SK-N-DZ (cell line): Measurements from ENCODE around the gene ZNF660.
A peak's percentile ranks its signal among the peaks of the same experiment; 100 is the strongest.

Experiments
- DNase-seq: peaks from one replicate; pipeline ENCODE4 v3.0.0-alpha.2; 2015; ENCODE audit warnings: low spot score

Gene ZNF660

DNA sequence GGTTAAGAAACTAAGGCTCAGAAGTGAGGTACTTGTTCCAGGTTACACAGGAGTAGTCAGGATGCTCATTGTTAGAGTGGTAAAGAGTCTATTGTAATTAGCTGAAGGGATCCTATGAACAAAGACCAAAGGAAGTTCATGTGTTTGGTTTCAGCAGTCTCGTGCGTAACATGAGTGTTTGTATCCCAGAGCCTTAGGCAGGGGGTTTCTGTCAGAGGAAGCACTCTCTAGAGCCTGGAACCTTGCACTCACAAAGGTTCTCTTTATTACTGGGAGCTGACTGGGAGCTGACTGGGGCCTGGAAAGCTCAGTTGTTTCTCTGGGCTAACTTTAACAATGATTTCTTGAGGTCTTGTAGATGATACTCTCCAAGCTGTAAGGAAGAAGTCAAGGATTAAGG lies 44.0 kb downstream of the ZNF660 start:
- DNase-seq, result no peak

DNA sequence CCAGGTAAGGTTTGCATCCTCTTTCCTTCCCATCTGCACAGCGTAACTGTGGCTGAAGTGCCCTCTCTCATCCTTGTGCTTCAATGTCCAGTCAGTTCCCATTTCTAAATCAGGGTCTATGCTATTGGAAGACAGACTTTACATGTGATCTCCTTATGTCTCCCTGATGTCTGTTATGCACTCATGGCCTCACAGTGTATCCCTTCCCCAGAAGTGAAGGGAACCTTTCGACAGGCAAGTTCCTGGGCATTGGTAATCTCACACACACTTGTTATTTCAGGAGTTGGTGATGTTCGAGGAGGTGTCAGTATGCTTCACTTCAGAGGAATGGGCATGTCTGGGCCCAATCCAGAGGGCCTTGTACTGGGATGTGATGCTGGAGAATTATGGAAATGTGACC lies 47.4 kb downstream of the ZNF660 start:
- no peak for DNase-seq

DNA sequence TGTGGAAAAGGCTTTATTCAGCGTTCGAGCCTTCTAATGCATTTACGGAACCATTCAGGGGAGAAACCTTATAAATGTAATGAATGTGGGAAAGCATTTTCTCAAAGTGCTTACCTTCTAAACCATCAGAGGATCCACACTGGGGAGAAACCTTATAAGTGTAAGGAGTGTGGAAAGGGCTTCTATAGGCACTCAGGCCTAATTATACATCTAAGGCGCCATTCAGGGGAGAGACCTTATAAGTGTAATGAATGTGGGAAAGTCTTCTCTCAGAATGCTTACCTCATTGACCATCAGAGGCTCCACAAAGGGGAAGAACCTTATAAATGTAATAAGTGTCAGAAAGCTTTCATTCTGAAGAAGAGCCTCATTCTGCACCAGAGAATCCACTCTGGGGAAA lies 57.6 kb downstream of the ZNF660 start:
- DNase-seq, result no peak

DNA sequence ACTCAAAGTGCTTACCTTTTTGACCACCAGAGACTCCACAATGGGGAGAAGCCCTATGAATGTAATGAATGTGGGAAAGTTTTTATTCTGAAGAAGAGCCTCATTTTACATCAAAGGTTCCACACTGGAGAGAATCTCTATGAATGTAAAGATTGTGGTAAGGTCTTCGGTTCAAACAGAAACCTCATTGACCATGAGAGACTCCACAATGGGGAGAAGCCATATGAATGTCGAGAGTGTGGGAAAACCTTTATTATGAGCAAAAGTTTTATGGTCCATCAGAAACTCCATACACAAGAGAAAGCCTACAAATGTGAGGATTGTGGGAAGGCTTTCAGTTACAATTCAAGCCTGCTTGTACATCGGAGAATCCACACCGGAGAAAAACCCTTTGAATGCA lies 58.3 kb downstream of the ZNF660 start:
- DNase-seq, result no peak

DNA sequence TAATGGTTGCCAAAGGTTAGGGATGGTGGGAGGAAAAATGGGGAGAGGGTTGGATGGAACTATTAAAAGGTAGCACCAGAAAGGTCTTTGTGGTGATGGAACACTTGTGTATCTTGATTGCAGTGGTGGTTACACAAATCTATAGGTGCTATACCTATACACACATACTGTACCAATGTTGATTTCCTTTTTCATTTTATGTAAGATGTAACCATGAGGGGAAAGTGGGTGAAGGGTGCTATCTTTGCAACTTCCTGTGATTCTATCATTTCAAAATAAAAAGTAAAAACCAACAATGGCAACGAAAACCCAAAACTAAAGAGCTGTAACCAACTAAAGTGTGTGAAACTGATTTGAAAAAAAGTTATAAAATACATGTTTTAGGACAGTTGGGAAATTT lies 63.0 kb downstream of the ZNF660 start:
- no peak for DNase-seq

DNA sequence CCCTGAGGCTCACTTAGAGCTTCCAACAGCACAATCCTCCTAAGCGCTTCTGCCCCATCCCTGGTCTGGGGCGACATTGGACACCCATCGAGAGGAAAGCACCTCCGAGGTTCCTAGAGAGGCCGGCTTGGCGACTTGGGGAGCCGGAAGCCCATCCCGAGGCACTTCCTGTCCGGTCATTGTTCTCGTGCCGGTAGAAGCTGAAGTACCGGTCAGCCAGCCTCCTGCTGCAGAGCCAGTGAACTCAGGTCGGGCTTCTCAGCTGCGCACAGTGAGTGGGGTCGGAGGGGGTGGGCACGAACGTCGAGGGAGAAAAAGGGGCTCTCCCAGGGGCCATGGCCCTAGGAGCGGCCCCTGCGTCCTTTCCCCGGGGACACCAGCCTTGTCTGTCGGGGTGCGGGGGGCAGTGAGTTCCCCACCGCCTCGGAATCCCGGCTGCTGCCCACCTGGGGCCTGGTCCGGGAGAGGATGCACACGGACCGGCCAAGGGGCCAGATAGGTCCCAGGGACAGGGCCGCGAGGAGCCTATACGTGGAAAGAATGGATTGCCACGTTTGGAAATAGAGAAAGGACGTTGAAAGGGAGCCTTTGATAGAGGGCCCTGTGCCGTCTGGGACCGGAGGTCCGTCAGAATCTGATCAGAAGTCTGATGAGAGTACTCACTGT lies 63.9 kb downstream of the ZNF660 start, which contains the start of gene ZNF35:
ZNF35 (plus strand) TSS at position 169 of the 666 bp plus-strand sequence. CDS start 2,336 bp downstream, outside the sequence.
- peak; percentile 90 for DNase-seq
